HG03135 (cell line): ENCODE results near the gene CYP51A1.
"Not testable (repeated sequence)": the region's sequence is repeated elsewhere in the genome, so short reads cannot be mapped to it uniquely, and the experiment has no call there.

ENCODE experiments used
- ATAC-seq: cut with Tn5 transposase; IDR thresholded peaks from one replicate; pipeline ENCODE4 v1.9.1; 2021; ENCODE audit warnings: mild to moderate bottlenecking, moderate library complexity; ENCODE audit not compliant: unreplicated experiment

Gene CYP51A1

DNA sequence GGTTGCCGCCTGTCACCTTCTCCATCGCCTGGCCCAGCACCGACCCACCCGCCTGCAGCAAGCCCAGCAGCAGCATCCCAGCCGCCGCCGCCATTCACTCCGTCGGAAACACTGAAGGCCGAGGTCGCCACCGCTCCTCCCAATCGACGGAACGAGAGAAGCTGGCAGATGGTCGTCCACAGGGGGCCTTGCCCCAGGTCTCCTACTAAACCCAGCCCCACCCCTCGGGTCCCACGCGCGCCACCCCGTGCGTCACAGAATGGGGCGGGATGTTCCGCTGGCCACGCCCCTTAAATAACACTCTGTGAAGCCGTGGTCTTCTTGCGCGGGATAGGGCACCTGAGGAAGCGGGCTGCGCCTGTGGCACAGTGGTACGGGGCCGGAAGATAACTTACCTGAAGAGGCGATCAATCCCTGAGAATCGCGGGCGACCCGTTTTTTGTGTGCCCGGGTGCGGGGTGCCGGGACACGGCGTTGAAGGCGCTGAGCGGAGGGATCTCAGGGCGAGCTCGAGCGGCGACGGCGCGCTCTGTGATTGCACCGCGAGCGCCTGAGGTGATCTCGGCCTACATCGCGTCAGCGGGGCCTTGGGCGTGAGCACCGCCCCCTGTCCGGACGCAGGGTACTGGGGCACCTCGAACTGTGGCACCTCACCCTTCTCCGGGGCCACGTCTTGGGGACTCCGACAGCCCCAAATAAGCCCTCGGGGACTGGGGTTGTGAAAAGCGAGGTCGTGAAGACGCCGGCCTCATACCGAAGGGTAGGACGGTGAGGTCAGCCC is at the start of gene CYP51A1:
Gene CYP51A1 (minus strand): TSS at position 207 of the 781 bp plus-strand sequence. CDS start 113 bp downstream, at position 94.
- ATAC-seq: peak; percentile 89

- ATAC-seq: peak; percentile 100
Measured at GRCh38 chr7:92178928-92179924, 44.9 kb upstream of the CYP51A1 start, which contains the start of gene LRRD1. LRRD1 (minus strand) TSS chr7:92179142; CDS start chr7:92165202, 13,940 bp downstream.

DNA sequence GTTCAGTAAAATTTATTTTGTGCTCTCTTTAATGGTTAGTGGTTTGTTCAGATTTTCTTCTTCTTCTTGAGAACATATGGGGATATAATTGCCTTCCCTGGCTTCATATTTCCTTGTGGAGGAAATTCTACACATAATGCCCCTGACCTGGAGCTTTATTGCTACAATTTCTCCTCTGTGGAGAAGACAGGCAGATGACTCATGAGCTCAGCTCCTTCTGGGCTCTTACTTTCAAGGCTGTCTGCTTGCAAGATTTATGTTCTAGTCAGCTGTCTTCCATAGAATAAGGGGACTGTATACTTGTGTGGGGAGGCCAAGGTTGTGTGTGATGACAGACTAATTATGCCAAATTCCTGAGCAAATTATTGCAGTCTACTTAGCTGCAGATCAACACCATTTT is 43.1 kb upstream of the CYP51A1 start:
- ATAC-seq: no peak

DNA sequence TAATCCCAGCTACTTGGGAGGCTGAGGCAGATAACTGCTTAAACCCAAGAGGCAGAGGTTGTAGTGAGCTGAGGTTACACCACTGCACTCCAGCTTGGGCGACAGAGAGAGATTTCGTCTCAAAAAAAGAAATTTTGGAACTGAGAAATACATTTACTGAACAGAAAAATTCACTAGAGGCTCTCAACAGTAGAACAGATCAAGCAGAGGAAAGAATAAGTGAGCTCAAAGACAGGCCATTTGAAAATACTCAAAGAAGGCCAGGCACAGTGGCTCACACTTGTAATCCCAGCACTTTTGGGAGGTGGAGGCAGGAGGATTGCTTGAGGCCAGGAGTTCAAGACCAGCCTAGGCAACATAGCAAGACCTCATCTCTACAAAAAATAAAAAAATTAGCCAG is 35.3 kb upstream of the CYP51A1 start:
- ATAC-seq: not testable (repeated sequence)

DNA sequence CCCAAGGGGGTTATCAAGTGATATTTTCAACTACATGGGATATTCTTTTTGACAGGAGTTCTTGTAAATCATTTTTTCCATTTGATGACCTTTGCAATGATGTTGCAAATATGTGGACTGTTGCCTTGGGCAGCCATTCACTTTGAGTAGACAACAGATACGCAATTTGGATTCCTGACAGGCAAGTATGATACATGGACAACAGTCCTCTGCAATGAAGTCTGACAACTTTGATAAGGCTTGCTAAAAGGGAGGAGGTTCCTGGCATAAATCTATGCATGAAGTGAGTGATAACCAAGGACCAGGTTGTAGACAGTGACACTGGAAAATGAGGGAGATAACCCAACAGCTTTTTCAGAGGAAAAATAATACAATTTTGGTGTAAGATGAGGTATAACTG is 27.0 kb upstream of the CYP51A1 start:
- ATAC-seq: no peak

GRCh38 chr7:92158660-92159575 is 24.6 kb upstream of the CYP51A1 start:
- ATAC-seq: peak; percentile 91

DNA sequence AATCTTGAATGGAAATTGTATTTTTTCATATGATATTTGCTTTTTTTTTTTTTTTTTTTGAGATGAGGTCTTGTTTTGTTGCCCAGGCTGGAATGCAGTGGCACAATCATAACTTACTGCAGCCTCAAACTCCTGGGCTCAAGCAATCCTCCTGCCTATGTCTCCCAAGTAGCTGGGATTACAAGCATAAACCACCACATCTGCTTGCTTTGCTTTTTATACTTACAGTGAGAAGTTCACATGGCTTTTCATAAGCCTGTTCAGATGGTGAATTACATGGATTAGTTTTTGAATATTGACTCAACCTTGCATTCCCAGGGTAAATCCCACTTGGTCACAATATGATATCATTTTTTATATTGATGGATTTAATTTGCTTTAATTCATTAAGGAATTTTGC is 22.7 kb upstream of the CYP51A1 start:
- ATAC-seq: no peak

DNA sequence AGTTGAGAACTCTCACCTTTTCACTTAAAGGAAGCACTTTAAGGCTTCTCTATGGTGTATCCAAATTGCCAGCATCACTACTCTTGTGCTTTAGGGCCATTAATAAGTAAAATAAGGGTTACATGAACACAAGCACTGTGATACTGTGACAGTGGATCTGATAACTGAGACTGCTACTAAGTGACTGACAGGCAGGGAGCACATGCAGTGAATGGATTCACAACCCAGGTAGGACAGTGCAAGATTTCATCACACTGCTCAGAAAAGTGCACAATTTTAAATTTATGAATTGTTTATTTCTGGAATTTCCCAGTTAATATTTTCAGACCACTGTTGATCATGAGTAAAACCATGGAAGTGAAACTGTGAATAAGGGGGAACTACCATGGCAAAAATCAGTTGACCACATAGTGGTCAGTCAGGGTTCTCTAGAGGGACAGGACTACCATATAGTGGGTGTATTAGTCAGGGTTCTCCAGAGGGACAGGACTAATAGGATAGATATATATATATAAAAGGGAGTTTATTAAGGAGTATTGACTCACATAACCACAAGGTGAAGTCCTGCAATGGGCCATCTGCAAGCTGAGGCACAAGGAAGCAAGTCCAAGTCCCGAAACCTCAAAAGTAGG is 20.9 kb upstream of the CYP51A1 start:
- ATAC-seq: no peak

DNA sequence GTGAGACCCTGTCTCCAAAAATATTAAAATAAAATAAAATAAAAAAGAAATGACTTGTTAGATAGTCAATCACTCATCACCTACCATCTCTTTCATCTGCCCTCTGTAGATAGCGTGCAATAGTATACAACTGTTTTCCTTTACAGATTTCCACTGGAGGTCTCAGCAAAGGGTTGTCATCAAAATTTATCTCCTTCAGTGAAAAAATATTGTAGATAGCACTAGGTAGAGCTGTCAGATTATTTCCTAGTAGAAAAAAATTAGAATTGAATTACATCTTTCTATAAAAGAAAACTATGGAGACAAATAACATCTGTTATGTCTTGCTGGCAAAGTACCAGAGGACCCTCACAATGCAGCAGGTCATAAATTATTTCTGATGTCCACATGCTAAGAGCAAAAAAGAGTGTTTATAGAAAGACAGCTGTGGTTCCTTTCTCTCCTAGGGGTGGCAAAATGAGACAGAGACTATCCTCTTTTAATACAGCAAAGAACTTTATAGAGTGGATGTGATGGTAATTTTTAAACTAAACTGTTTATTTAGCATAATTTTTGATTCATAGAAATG is 16.3 kb upstream of the CYP51A1 start:
- ATAC-seq: no peak

DNA sequence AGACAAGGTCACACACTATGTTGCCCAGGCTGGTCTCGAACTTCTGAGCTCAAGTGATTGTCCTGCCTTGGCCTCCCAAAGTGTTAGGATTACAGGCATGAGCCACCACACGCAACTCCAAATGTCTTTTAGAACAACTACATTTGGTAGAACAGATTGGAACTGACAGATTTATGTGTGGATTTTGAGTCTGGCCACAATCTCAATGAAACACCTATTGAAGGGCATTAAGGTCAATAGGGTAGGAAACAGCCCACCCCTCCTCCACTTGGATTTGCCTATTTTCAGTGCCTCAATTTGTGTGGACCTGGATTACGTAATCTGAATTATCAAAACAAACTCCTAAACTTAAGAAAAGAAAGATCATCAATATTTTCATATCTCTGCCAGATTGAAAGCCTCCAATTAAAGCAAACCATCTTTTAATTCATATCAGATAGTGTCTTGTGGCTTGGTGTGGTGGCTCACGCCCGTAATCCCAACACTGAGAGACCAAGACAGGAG is 15.5 kb upstream of the CYP51A1 start:
- no peak for ATAC-seq

DNA sequence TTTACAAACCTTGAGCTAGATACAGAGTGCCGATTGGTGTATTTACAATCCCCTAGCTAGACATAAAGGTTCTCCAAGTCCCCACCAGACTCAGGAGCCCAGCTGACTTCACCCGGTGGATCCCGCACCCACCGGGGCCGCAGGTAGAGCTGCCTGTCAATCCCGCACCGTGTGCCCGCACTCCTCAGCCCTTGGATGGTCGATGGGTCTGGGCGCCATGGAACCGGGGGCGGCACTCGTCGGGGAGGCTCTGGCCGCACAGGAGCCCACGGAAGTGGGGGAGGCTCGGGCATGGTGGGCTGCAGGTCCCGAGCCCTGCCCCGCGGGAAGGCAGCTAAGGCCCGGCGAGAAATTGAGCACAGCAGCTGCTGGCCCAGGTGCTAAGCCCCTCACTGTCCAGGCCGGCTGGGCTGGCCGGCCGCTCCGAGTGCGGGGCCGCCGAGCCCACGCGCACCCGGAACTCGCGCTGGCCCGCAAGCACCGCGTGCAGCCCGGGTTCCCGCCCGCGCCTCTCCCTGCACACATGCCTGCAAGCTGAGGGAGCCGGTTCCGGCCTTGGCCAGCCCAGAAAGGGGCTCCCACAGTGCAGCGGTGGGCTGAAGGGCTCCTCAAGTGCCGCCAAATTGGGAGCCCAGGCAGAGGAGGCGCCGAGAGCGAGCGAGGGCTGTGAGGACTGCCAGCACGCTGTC is 9.1 kb upstream of the CYP51A1 start:
- ATAC-seq: not testable (repeated sequence)

DNA sequence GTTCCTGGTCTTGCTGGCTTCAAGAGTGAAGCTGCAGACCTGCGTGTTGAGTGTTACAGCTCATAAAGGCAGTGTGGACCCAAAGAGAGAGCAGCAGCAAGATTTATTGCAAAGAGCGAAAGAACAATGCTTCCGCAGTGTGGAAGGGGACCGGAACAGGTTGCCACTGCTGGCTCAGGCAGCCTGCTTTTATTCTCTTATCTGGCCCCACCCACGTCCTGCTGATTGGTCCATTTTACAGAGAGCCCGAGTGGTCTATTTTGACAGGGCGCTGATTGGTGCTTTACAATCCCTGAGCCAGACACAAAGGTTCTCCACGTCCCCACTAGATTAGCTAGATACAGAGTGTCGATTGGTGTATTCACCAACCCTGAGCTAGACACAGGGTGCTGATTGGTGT is 8.5 kb upstream of the CYP51A1 start:
- not testable (repeated sequence) for ATAC-seq

DNA sequence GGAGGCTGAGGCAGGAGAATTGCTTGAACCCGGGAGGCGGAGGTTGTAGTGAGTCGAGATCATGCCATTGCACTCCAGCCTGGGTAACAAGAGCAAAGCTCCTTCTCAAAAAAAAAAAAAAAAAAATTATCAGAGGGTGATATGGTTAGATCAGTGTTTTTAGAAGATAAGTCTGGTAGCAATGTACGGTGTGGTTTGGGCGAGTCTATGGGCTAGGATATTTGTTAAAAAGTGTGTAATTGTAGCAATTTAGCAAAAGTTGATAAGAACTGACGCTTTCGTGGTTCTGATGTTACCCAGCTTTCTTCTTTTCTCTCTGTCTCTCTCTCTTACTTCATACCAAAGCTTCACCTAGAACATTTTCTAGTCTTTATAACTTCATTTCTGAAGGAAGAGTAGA is 6.9 kb upstream of the CYP51A1 start:
- ATAC-seq: no peak

DNA sequence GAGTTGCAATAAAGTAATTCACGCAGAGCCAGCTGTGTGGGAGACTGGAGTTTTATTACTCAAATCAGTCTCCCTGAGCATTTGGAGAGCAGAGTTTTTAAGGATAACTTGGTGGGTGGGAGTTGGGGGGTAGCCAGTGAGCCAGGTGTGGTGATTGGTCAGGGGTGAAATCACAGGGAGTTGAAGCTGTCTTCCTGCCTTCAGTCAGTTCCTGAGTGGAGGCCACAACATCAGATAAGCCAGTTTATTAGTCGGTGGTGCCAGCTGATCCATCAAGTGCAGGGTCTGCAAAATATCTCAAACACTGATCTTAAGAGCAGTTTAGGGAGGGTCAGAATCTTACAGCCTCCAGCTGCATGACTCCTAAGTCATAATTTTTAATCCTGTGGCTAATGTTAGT is 3.3 kb upstream of the CYP51A1 start:
- ATAC-seq: no peak

- peak; percentile 9 for ATAC-seq
Measured at GRCh38 chr7:92135052-92135889, 994 bp upstream of the CYP51A1 start.

DNA sequence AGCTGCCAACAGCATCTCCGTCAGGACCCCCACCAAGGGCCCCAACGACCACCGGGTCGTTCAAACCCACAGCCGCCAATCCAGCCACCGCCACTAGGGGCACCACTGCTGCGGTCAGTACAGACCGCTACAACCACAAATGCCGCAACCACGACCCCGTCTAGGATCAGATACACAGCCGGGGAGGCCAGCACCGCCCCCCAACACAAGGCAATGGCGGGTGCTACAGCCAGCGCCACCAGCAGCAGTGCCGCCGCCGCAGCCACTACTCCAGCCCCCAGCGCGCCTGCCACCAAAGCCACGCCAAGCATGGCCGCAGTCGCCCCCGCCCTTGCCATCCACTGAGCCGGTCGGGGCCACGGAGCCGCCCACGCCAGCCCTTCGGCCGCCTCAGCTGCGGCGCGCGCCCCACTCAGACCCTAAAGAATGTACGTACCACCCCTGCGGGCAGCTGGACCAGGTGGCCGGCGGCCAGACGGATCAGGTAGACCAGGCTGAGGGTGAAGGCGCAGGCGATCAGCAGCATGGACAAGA is 473 bp downstream of the CYP51A1 start:
- peak; percentile 34 for ATAC-seq

DNA sequence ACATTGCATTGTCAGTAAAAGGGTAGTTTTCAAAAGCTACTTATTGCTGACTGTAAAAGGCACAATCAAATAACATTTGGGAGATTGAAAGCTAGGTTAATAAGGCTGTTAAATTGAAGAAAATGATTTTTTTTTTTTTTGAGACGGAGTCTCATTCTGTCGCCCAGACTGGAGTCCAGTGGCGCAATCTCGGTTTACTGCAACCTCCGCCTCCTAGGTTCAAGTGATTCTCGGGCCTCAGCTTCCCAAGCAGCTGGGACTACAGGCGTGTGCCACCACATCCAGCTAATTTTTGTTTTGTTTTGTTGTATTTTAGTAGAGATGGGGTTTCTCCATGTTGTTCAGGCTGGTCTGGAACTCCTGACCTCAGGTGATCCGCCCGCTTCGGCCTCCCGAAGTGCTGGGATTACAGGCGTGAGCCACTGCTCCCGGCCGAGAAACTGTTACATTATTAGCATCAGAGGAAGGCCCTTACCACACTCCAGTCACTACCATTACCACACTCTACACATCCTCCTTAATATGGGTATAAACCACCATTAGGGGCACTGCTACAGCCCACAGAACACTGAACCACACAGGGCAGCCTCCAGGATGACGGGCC is 1.0 kb downstream of the CYP51A1 start:
- no peak for ATAC-seq
